Naive thymus-derived CD4-positive, alpha-beta T cell (primary cell): ENCODE results near the gene FARP2. TPM values are rescaled to one million over a fixed set of nuclear protein-coding genes. Genes with fewer than 3 reads are reported as not detected.

Experiments used
- ATAC-seq: fragments of 150-1000 bp; cut with Tn5 transposase; 2 replicates; pipeline ENCODE4 v1.10.0; 2021; ENCODE audit warnings: mild to moderate bottlenecking, moderate library complexity
- CTCF ChIA-PET: fragments of 350-600 bp; sonication (Branson Sonifier 250); formaldehyde crosslinking; loops from one replicate; lab custom pipeline; 2021; ENCODE audit warnings: antibody characterized with exemption; lab: Charles Lee
- POLR2A ChIA-PET: fragments of 350-600 bp; sonication (Branson Sonifier 250); formaldehyde crosslinking; loops from one replicate; lab custom pipeline; 2021; ENCODE audit warnings: antibody characterized with exemption, inconsistent platforms; lab: Charles Lee
- DNase-seq, 9 donors: peaks; one replicate each; pipeline versions ENCODE4 v3.0.0 to v3.0.0-alpha.2; 2020 to 2022; ENCODE audit warnings: mixed read lengths in 1 of 9
- H3K27ac ChIP-seq: one replicate; pipeline ENCODE4 v1.7.0; 2013; ENCODE audit warnings: mild to moderate bottlenecking, low read depth, low read length, moderate library complexity
- H3K27me3 ChIP-seq, 2 donors: one replicate each; pipeline ENCODE4 v1.7.0; 2013; ENCODE audit warnings: low read length in 2 of 2, mild to moderate bottlenecking in 2 of 2, moderate library complexity in 2 of 2; ENCODE audit not compliant: control insufficient read depth in 2 of 2, insufficient read depth in 2 of 2
- H3K36me3 ChIP-seq, 3 experiments: 1 replicate in 2 of 3; 2 replicates in 1 of 3; pipeline ENCODE4 v1.7.0; 2013; ENCODE audit warnings: low read length in 3 of 3, mild to moderate bottlenecking in 3 of 3, moderate library complexity in 1 of 3; ENCODE audit not compliant: insufficient read depth in 3 of 3, control insufficient read depth in 2 of 3
- H3K4me1 ChIP-seq, 2 donors: one replicate each; pipeline ENCODE4 v1.7.0; 2013; ENCODE audit warnings: low read length in 2 of 2, mild to moderate bottlenecking in 2 of 2, moderate library complexity in 1 of 2; ENCODE audit not compliant: control insufficient read depth in 2 of 2, insufficient read depth in 2 of 2
- H3K4me3 ChIP-seq: 2 replicates; pipeline ENCODE4 v1.7.0; 2013; ENCODE audit warnings: mild to moderate bottlenecking, low read length
- H3K9me3 ChIP-seq, 3 experiments: 1 replicate in 2 of 3; 2 replicates in 1 of 3; pipeline ENCODE4 v1.7.0; 2013; ENCODE audit warnings: low read length in 3 of 3; ENCODE audit not compliant: control insufficient read depth in 2 of 3
- H3K27ac Mint-ChIP-seq, 9 donors: one replicate each; pipeline ENCODE4 v1.8.0; 2020 to 2022; ENCODE audit warnings: mixed read lengths in 9 of 9, mild to moderate bottlenecking in 8 of 9, moderate library complexity in 5 of 9, inconsistent platforms in 2 of 9
- H3K27me3 Mint-ChIP-seq, 5 donors: one replicate each; pipeline ENCODE4 v1.8.0; 2021 to 2022; ENCODE audit warnings: mixed read lengths in 5 of 5, mild to moderate bottlenecking in 1 of 5
- H3K36me3 Mint-ChIP-seq, 5 donors: one replicate each; pipeline ENCODE4 v1.8.0; 2020 to 2022; ENCODE audit warnings: mixed read lengths in 5 of 5, mild to moderate bottlenecking in 3 of 5, inconsistent platforms in 1 of 5
- H3K4me1 Mint-ChIP-seq, 7 donors: one replicate each; pipeline ENCODE4 v1.8.0; 2020 to 2022; ENCODE audit warnings: mixed read lengths in 7 of 7, mild to moderate bottlenecking in 3 of 7, inconsistent platforms in 1 of 7
- H3K4me3 Mint-ChIP-seq, 10 donors: one replicate each; pipeline ENCODE4 v1.8.0; 2020 to 2022; ENCODE audit warnings: mild to moderate bottlenecking in 10 of 10, mixed read lengths in 10 of 10, moderate library complexity in 6 of 10, inconsistent platforms in 2 of 10
- H3K9me3 Mint-ChIP-seq, 11 donors: one replicate each; pipeline ENCODE4 v1.8.0; 2020 to 2022; ENCODE audit warnings: mixed read lengths in 11 of 11, mild to moderate bottlenecking in 4 of 11, inconsistent platforms in 1 of 11, moderate library complexity in 1 of 11
- intact Hi-C, 2 donors: fragments of 100-400 bp; cut with micrococcal nuclease; formaldehyde crosslinking; loops; one replicate each; pipeline ENCODE4 v1.15.1; 2023
- polyA plus RNA-seq, 2 donors: library from polyadenylated mRNA; unstranded; fragments of 300-500 nt; fragmentation: Illumina TruSeq; gene quantifications; one replicate each; pipeline ENCODE4 v1.2.3, GENCODE V29; 2021
- total RNA-seq, 6 experiments: library from RNA in 5 of 6; stranded (reverse) in 5 of 6; gene quantifications; 1 replicate in 5 of 6; 2 replicates in 1 of 6; pipeline ENCODE4 v1.2.3 and lab custom pipeline; 2021 to 2026

FARP2 gene
- total and polyA plus RNA-seq, 7 experiments from 2014 or later = 6.2 to 31.0 (median 19.5) TPM

- Mint-ChIP-seq H3K36me3 (peaks cover 13 to 33% (median 22%) of the 10 kb centered on the region in 5 donors), H3K27me3 (no peaks in the 10 kb centered on the region), H3K4me1 (peaks cover 0 to 8% (median 0%) of the 10 kb centered on the region in 7 donors), H3K4me3 (no peak overlapping the region), H3K9me3 (no peaks in the 10 kb centered on the region), H3K27ac (peak overlapping the region in 4 of 9 donors; percentile 10 to 64 (median 38))
- no peaks in the 10 kb centered on the region for H3K9me3 ChIP-seq
- intact Hi-C loops = no loop called here
- H3K4me3 ChIP-seq = no peak overlapping the region
- CTCF ChIA-PET = no interaction called here
- DNase-seq (no peak), ATAC-seq (no peak)
- POLR2A ChIA-PET = interaction anchor here (1.1 kb wide), 1 partner anchor 30 kb away, joined by 3 read pairs; no protein-coding TSS in a partner anchor
- H3K27me3 ChIP-seq = no peaks in the 10 kb centered on the region
- H3K36me3 ChIP-seq = peaks cover 13 to 72% (median 38%) of the 10 kb centered on the region in 3 experiments
- no peak overlapping the region for H3K27ac ChIP-seq
- no peaks in the 10 kb centered on the region for H3K4me1 ChIP-seq
Observed at GRCh38 chr2:241350530-241350877, 5.6 kb upstream of the FARP2 start.

GRCh38 chr2:241350878-241351639, 5.0 kb upstream of the FARP2 start:
- peaks cover 9 to 67% (median 32%) of the 10 kb centered on the region in 3 experiments for H3K36me3 ChIP-seq
- no peak overlapping the region for H3K27ac ChIP-seq
- ChIA-PET CTCF (no interaction called here), POLR2A (interaction anchor here (1.1 kb wide), 1 partner anchor 30 kb away, joined by 3 read pairs; no protein-coding TSS in a partner anchor)
- peaks cover 13 to 27% (median 19%) of the 10 kb centered on the region in 5 donors for H3K36me3 Mint-ChIP-seq
- H3K27me3 Mint-ChIP-seq = no peaks in the 10 kb centered on the region
- H3K27ac Mint-ChIP-seq = peak overlapping the region in 4 of 9 donors; percentile 10 to 64 (median 38)
- H3K4me1 ChIP-seq = no peaks in the 10 kb centered on the region
- ATAC-seq (no peak), DNase-seq (no peak)
- H3K27me3 ChIP-seq = no peaks in the 10 kb centered on the region
- no peaks in the 10 kb centered on the region for H3K9me3 ChIP-seq
- H3K4me3 Mint-ChIP-seq = no peak overlapping the region
- intact Hi-C loops = no loop called here
- peaks cover 0 to 2% (median 0%) of the 10 kb centered on the region in 11 donors for H3K9me3 Mint-ChIP-seq
- no peak overlapping the region for H3K4me3 ChIP-seq
- H3K4me1 Mint-ChIP-seq = peaks cover 0 to 8% (median 0%) of the 10 kb centered on the region in 7 donors

DNA sequence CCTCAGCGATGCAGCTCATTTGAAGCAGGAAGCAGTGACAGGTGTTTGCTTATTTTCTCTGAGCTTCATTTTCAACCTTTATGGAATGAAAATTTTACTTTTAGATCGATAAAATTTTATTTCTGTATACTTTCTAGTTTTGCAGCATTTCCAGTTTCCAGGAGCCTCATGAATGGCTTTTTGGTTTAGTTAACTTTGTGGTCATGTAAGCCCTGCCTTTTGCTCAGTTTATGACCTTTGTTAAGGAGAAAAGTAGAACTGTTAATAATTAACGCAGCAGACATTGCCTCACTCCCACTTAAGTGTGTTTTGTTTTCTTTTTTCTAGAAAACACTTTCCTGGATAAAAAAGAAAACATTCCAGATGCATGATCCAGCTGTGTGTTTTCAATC, 4.4 kb upstream of the FARP2 start:
- peaks cover 0 to 2% (median 0%) of the 10 kb centered on the region in 11 donors for H3K9me3 Mint-ChIP-seq
- peaks cover 0 to 8% (median 0%) of the 10 kb centered on the region in 7 donors for H3K4me1 Mint-ChIP-seq
- Histone ChIP-seq H3K4me3 (no peak overlapping the region), H3K36me3 (peaks cover 8 to 61% (median 31%) of the 10 kb centered on the region in 3 experiments), H3K27ac (no peak overlapping the region), H3K27me3 (no peaks in the 10 kb centered on the region), H3K9me3 (no peaks in the 10 kb centered on the region), H3K4me1 (peaks cover 1 to 2% of the 10 kb centered on the region in 2 donors)
- H3K27me3 Mint-ChIP-seq = no peaks in the 10 kb centered on the region
- intact Hi-C loops = no loop called here
- H3K4me3 Mint-ChIP-seq = no peak overlapping the region
- no peak overlapping the region for H3K27ac Mint-ChIP-seq
- H3K36me3 Mint-ChIP-seq = peaks cover 13 to 26% (median 19%) of the 10 kb centered on the region in 5 donors
- no peak for ATAC-seq
- CTCF ChIA-PET = no interaction called here
- DNase-seq = no peak
- POLR2A ChIA-PET = no interaction called here

DNA sequence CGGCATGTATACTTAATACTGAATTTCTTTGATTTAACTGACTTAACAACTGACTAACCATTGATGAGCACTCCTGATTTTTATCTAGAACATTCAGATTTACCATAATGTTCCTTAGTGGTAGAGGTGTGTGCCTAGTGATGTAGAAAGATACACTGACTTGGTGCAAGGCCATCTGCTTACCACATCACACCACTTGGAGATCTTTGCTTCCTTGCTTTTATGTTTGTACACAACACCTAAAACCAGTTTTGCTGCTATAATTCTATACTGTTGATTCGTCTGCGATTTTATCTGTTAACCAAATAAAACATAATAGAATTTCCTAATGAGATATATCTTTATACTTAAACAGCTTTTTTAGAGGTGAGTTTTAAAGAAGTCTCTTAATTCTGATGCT, 3.9 kb upstream of the FARP2 start:
- peaks cover 13 to 26% (median 19%) of the 10 kb centered on the region in 5 donors for H3K36me3 Mint-ChIP-seq
- Histone ChIP-seq H3K4me3 (no peak overlapping the region), H3K27me3 (no peaks in the 10 kb centered on the region), H3K36me3 (peaks cover 6 to 55% (median 28%) of the 10 kb centered on the region in 3 experiments), H3K4me1 (peaks cover 6 to 7% of the 10 kb centered on the region in 2 donors), H3K27ac (no peak overlapping the region), H3K9me3 (no peaks in the 10 kb centered on the region)
- H3K4me3 Mint-ChIP-seq = no peak overlapping the region
- peaks cover 0 to 2% (median 0%) of the 10 kb centered on the region in 11 donors for H3K9me3 Mint-ChIP-seq
- DNase-seq (no peak), ATAC-seq (no peak)
- intact Hi-C loops = no loop called here
- ChIA-PET CTCF (no interaction called here), POLR2A (interaction anchor here (0.6 kb wide), 1 partner anchor 254 kb away, joined by 3 read pairs; no protein-coding TSS in a partner anchor)
- peak overlapping the region in 2 of 9 donors; percentile 2 for H3K27ac Mint-ChIP-seq
- no peaks in the 10 kb centered on the region for H3K27me3 Mint-ChIP-seq
- peaks cover 0 to 12% (median 4%) of the 10 kb centered on the region in 7 donors for H3K4me1 Mint-ChIP-seq

DNA sequence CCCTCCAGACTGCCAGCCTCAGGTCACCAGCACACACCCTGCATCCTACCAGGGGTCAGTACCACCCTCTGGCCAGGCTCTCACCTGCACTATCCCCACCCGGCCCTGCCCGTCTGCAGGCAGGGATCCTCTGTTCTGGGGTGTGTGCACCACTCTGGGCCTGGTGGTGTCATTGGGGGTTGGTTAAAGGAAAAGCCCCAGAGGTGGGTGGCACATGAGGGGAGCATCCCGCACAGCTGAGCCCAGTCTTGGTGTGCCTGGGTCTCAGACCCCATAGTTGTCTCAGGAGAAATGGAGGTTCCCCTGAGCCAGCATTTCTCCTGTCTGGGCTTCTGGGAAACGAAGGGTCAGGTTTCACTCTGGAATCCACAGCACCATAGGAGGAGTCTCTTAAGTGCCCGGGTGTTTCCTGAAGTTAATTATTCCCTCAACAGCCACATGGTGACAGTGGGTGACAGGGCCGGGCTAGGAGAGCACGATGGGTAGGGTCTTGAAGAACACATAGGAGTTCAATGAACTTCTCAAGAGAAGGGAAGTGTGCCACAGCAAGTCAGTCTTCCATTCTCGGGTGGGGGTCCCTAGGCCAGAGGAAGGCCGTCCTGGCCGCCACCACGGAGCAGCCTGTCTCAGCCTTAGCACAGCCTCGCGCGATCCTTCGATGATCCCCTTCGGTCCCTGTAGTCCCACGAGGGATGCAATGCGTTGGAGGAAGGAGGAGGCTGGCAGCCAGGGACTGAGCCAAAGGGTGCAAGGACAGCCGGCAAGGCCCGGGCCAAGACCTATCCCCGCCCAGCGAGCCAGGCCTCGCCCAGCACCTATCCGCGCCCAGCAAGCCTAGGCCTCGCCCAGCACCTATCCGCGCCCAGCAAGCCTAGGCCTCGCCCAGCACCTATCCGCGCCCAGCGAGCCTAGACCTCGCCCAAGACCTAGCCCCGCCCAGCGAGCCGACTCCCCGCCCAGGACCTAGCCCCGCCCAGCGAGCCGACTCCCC, 1.1 kb upstream of the FARP2 start:
- Mint-ChIP-seq H3K36me3 (peaks cover 9 to 17% (median 11%) of the 10 kb centered on the region in 5 donors), H3K27ac (peak overlapping the region in 8 of 9 donors; percentile 13 to 85 (median 71)), H3K9me3 (peaks cover 0 to 3% (median 0%) of the 10 kb centered on the region in 11 donors), H3K4me1 (peaks cover 5 to 31% (median 19%) of the 10 kb centered on the region in 7 donors), H3K4me3 (peak overlapping the region in 6 of 10 donors; percentile 19 to 58 (median 30)), H3K27me3 (no peaks in the 10 kb centered on the region)
- POLR2A ChIA-PET = interaction anchor here (1.6 kb wide), 1 partner anchor 39 kb away, joined by 4 read pairs; the partner anchor contains the start of genes HDLBP and SEPTIN2
- intact Hi-C loops = loop anchor here (1.0 to 5.0 kb wide), 3 partner anchors 83 to 205 kb away; partner anchors contain the start of gene PPP1R7 (in 1 of the 2)
- ATAC-seq (peak; percentile 28), DNase-seq (peak; percentile 53 to 79 (median 72))
- CTCF ChIA-PET = no interaction called here
- no peak overlapping the region for H3K4me3 ChIP-seq
- peaks cover 6 to 7% of the 10 kb centered on the region in 2 donors for H3K4me1 ChIP-seq
- no peaks in the 10 kb centered on the region for H3K9me3 ChIP-seq
- H3K27me3 ChIP-seq = no peaks in the 10 kb centered on the region
- H3K27ac ChIP-seq = peak overlapping the region; percentile 57
- peaks cover 2 to 31% (median 20%) of the 10 kb centered on the region in 3 experiments for H3K36me3 ChIP-seq

DNA sequence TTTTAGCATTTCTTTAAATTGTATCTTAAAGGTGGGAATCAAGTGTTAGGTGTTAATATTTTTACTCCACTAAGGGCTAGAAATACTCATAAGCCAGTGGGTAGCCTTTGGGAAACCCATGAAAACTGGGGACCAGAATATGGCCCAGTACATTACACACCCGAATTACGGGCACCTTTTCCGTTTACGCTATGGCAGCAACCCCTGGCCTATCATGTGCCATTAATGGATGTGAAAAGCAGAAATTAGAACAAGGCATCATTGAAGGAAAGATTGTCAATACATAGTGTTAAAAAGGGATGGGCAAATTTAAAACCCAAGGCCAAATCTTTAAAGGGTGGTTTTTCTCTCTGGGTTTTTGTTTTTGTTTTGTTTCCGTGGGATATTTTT, 781 bp downstream of the FARP2 start:
- ATAC-seq (no peak), DNase-seq (peak in 1 of 9 donors; percentile 2)
- peaks cover 6 to 7% of the 10 kb centered on the region in 2 donors for H3K4me1 ChIP-seq
- Mint-ChIP-seq H3K9me3 (peaks cover 0 to 3% (median 0%) of the 10 kb centered on the region in 11 donors), H3K36me3 (peaks cover 3 to 6% (median 4%) of the 10 kb centered on the region in 5 donors), H3K27ac (peak overlapping the region in 6 of 9 donors; percentile 2 to 79 (median 46)), H3K4me1 (peaks cover 5 to 34% (median 19%) of the 10 kb centered on the region in 7 donors), H3K4me3 (peak overlapping the region; percentile 64 to 92 (median 78)), H3K27me3 (no peaks in the 10 kb centered on the region)
- intact Hi-C loops = loop anchor here (1.0 to 5.0 kb wide), 15 partner anchors 42 to 796 kb away; partner anchors contain the start of genes ATG4B (in 2 of the 2), D2HGDH (in 2 of the 2), HDLBP (in 2 of the 2) and SEPTIN2 (in 2 of the 2)
- no peaks in the 10 kb centered on the region for H3K9me3 ChIP-seq
- peak overlapping the region; percentile 54 for H3K4me3 ChIP-seq
- peaks cover 0 to 12% (median 7%) of the 10 kb centered on the region in 3 experiments for H3K36me3 ChIP-seq
- H3K27me3 ChIP-seq = no peaks in the 10 kb centered on the region
- ChIA-PET POLR2A (no interaction called here), CTCF (no interaction called here)
- H3K27ac ChIP-seq = peak overlapping the region; percentile 72
